Ectodermal cell (in vitro differentiated cells): ENCODE data around the gene AK8.

Source experiments
- H3K27ac ChIP-seq: 2 replicates; pipeline ENCODE4 v1.7.0; 2013; ENCODE audit warnings: mild to moderate bottlenecking, low read depth, low read length; ENCODE audit not compliant: insufficient read depth, poor library complexity, severe bottlenecking
- H3K27me3 ChIP-seq: 2 replicates; pipeline ENCODE4 v1.7.0; 2013; ENCODE audit warnings: mild to moderate bottlenecking, low read length; ENCODE audit not compliant: insufficient read depth, control insufficient read depth, poor library complexity, severe bottlenecking
- H3K36me3 ChIP-seq: one replicate; pipeline ENCODE4 v1.7.0; 2013; ENCODE audit warnings: low read length; ENCODE audit not compliant: control insufficient read depth, insufficient read depth
- H3K4me1 ChIP-seq: one replicate; pipeline ENCODE4 v1.7.0; 2013; ENCODE audit warnings: low read length; ENCODE audit not compliant: control insufficient read depth, insufficient read depth
- H3K4me3 ChIP-seq: 2 replicates; pipeline ENCODE4 v1.7.0; 2013; ENCODE audit warnings: low read depth, low read length, control low read depth; ENCODE audit not compliant: insufficient read depth
- H3K9me3 ChIP-seq: 2 replicates; pipeline ENCODE4 v1.7.0; 2013; ENCODE audit warnings: mild to moderate bottlenecking, low read length, moderate library complexity; ENCODE audit not compliant: control insufficient read depth
- WGBS, 2 experiments: methylation state at CpG; one replicate each; pipeline ENCODE4 v1.1.7; 2013; ENCODE audit warnings: missing lambda C conversion rate in 2 of 2; 5-methylcytosine and 5-hydroxymethylcytosine counted together

Gene AK8

GRCh38 chr9:132878695-132879456, 792 bp upstream of the AK8 start, which contains the start of gene SPACA9:
Gene SPACA9, plus strand, starts transcription at chr9:132878898. Its CDS starts 5,050 bp downstream, at chr9:132883948.
- H3K4me1 ChIP-seq = no peaks in the 10 kb centered on the region
- H3K27ac ChIP-seq = no peak within 1 kb of the TSS
- no peaks in the 10 kb centered on the region for H3K9me3 ChIP-seq
- H3K27me3 ChIP-seq = peaks cover 24% of the 10 kb centered on the region
- no peaks in the 10 kb centered on the region for H3K36me3 ChIP-seq
- WGBS, 2 experiments = 27 to 29% methylated on average over 42 of the region's 42 CpGs
- H3K4me3 ChIP-seq = peak within 1 kb of the TSS; percentile 74

GRCh38 chr9:132877458-132877823, 643 bp downstream of the AK8 start:
- peaks cover 24% of the 10 kb centered on the region for H3K27me3 ChIP-seq
- H3K27ac ChIP-seq = no peak overlapping the region
- 60 to 65% methylated on average over 14 of the region's 14 CpGs for WGBS, 2 experiments
- no peaks in the 10 kb centered on the region for H3K4me1 ChIP-seq
- H3K36me3 ChIP-seq = no peaks in the 10 kb centered on the region
- peak overlapping the region; percentile 74 for H3K4me3 ChIP-seq
- H3K9me3 ChIP-seq = no peaks in the 10 kb centered on the region

- H3K36me3 ChIP-seq = no peaks in the 10 kb centered on the region
- no peak overlapping the region for H3K4me3 ChIP-seq
- no peak overlapping the region for H3K27ac ChIP-seq
- peaks cover 24% of the 10 kb centered on the region for H3K27me3 ChIP-seq
- H3K9me3 ChIP-seq = no peaks in the 10 kb centered on the region
- H3K4me1 ChIP-seq = no peaks in the 10 kb centered on the region
- WGBS, 2 experiments = 92 to 93% methylated on average over 3 of the region's 3 CpGs
Measured at GRCh38 chr9:132876849-132877248, 1.2 kb downstream of the AK8 start.

GRCh38 chr9:132875159-132875558, 2.9 kb downstream of the AK8 start:
- H3K27ac ChIP-seq = no peak overlapping the region
- no peaks in the 10 kb centered on the region for H3K4me1 ChIP-seq
- 79 to 85% methylated on average over 5 of the region's 5 CpGs for WGBS, 2 experiments
- peaks cover 24% of the 10 kb centered on the region for H3K27me3 ChIP-seq
- no peaks in the 10 kb centered on the region for H3K9me3 ChIP-seq
- H3K4me3 ChIP-seq = no peak overlapping the region
- H3K36me3 ChIP-seq = no peaks in the 10 kb centered on the region

GRCh38 chr9:132873403-132873802, 4.7 kb downstream of the AK8 start:
- Histone ChIP-seq H3K4me1 (no peaks in the 10 kb centered on the region), H3K27me3 (peaks cover 24% of the 10 kb centered on the region), H3K36me3 (no peaks in the 10 kb centered on the region), H3K4me3 (no peak overlapping the region), H3K9me3 (no peaks in the 10 kb centered on the region), H3K27ac (no peak overlapping the region)
- WGBS, 2 experiments = 85 to 88% methylated on average over 7 of the region's 7 CpGs

GRCh38 chr9:132869266-132869665, 8.8 kb downstream of the AK8 start:
- no peak overlapping the region for H3K4me3 ChIP-seq
- no peak overlapping the region for H3K27ac ChIP-seq
- H3K4me1 ChIP-seq = no peaks in the 10 kb centered on the region
- H3K36me3 ChIP-seq = no peaks in the 10 kb centered on the region
- no peaks in the 10 kb centered on the region for H3K27me3 ChIP-seq
- no peaks in the 10 kb centered on the region for H3K9me3 ChIP-seq
- WGBS, 2 experiments = 95 to 96% methylated on average over 9 of the region's 9 CpGs

GRCh38 chr9:132866898-132867297, 11.2 kb downstream of the AK8 start:
- Histone ChIP-seq H3K4me3 (no peak overlapping the region), H3K27me3 (no peaks in the 10 kb centered on the region), H3K4me1 (no peaks in the 10 kb centered on the region), H3K27ac (no peak overlapping the region), H3K36me3 (no peaks in the 10 kb centered on the region), H3K9me3 (no peaks in the 10 kb centered on the region)
- 91 to 92% methylated on average over 8 of the region's 8 CpGs for WGBS, 2 experiments

GRCh38 chr9:132864691-132865090, 13.4 kb downstream of the AK8 start:
- 67 to 69% methylated on average over 8 of the region's 8 CpGs for WGBS, 2 experiments
- H3K4me1 ChIP-seq = no peaks in the 10 kb centered on the region

GRCh38 chr9:132864277-132864676, 13.8 kb downstream of the AK8 start:
- no peak overlapping the region for H3K27ac ChIP-seq
- no peaks in the 10 kb centered on the region for H3K27me3 ChIP-seq
- H3K9me3 ChIP-seq = no peaks in the 10 kb centered on the region
- H3K4me3 ChIP-seq = no peak overlapping the region
- 92 to 97% methylated on average over 2 of the region's 2 CpGs for WGBS, 2 experiments
- no peaks in the 10 kb centered on the region for H3K36me3 ChIP-seq
- H3K4me1 ChIP-seq = no peaks in the 10 kb centered on the region

More at GRCh38 chr9:132864691-132865090, 13.4 kb downstream of the AK8 start:
- H3K27me3 ChIP-seq = no peaks in the 10 kb centered on the region
- H3K27ac ChIP-seq = no peak overlapping the region
- no peaks in the 10 kb centered on the region for H3K9me3 ChIP-seq
- no peaks in the 10 kb centered on the region for H3K36me3 ChIP-seq
- no peak overlapping the region for H3K4me3 ChIP-seq

- H3K27me3 ChIP-seq = no peaks in the 10 kb centered on the region
- 87 to 90% methylated on average over 12 of the region's 12 CpGs for WGBS, 2 experiments
Measured at GRCh38 chr9:132863096-132863495, 15.0 kb downstream of the AK8 start.

More at GRCh38 chr9:132863096-132863495, 15.0 kb downstream of the AK8 start:
- Histone ChIP-seq H3K4me1 (peaks cover under 1% of the 10 kb centered on the region), H3K36me3 (no peaks in the 10 kb centered on the region), H3K4me3 (no peak overlapping the region), H3K27ac (no peak overlapping the region), H3K9me3 (no peaks in the 10 kb centered on the region)
